Activated naive CD8-positive, alpha-beta T cell treated with anti-CD3 and anti-CD28 coated beads, Interleukin-2, amount 50 U/mL, for 16 hours (primary cell): ENCODE results near the gene TNKS2.
A peak's percentile ranks its signal among the peaks of the same experiment; 100 is the strongest.
"Not testable (repeated sequence)": the region's sequence is repeated elsewhere in the genome, so short reads cannot be mapped to it uniquely, and the experiment has no call there.

Experiments
- DNase-seq: peaks from one replicate; pipeline ENCODE4 v3.0.0-alpha.2; 2020; ENCODE audit warnings: low read depth, low spot score

The TNKS2 gene

DNA sequence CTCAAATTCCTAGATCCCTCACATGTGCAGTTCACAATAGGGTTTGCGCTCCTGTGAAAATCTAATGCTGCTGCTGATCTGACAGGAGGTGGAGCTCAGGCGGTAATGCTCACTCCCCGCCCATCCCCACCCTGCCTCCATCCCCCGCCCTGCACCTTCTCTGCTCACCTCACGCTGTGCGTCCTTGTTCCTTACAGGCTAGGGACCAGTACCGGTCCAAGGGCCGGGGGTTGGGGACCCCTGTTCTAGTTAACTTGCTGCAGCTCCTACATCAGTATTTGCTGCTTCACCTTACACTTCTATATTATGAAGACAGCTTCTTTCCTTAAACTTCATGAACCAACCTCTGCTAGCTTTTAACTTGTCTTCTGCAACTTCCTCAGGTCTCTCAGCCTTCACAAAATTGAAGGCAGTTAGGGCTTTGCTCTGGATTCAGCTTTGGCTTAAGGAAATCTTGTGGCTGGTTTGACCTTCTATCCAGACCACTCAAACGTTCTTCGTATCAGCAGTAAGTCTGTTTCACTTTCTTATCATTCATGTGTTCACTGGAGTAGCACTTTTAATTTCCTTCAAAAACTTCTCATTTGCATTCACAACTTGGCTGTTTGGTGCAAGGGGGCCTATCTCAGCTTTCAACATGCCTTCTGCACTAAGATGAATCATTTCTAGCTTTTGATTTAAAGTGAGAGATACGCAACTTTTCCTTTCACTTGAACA is 1.7 kb upstream of the TNKS2 start:
- peak; percentile 10 for DNase-seq

DNA sequence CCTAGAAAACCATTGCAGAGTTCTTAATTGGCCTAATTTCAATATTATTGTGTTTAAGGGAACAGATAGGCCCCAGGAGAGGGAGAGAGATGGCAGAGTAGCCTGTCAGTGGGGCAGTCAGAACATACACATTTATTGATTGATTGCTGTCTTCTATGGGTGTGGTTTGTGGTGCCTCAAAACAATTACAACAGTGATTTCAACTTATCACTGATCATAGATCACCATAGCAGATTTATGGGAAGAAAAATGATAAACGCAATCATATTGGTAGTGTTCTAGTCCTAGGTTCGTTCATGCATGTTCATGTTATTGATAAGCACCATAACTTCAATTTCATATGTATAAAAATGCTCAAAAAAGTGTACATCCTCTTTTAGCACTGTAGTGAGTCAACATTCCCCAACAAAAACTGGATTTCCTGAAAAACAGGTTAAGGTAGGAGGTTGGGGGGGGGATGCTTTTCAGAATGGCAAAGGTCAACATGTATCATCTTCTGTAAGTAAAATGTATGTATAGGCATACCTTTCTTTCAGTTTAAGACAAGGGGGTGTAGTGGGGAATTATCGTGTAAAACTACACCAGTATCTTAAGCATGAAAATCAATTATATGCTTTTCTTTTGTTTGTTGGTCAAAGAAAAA is 1.1 kb upstream of the TNKS2 start:
- no peak for DNase-seq

DNA sequence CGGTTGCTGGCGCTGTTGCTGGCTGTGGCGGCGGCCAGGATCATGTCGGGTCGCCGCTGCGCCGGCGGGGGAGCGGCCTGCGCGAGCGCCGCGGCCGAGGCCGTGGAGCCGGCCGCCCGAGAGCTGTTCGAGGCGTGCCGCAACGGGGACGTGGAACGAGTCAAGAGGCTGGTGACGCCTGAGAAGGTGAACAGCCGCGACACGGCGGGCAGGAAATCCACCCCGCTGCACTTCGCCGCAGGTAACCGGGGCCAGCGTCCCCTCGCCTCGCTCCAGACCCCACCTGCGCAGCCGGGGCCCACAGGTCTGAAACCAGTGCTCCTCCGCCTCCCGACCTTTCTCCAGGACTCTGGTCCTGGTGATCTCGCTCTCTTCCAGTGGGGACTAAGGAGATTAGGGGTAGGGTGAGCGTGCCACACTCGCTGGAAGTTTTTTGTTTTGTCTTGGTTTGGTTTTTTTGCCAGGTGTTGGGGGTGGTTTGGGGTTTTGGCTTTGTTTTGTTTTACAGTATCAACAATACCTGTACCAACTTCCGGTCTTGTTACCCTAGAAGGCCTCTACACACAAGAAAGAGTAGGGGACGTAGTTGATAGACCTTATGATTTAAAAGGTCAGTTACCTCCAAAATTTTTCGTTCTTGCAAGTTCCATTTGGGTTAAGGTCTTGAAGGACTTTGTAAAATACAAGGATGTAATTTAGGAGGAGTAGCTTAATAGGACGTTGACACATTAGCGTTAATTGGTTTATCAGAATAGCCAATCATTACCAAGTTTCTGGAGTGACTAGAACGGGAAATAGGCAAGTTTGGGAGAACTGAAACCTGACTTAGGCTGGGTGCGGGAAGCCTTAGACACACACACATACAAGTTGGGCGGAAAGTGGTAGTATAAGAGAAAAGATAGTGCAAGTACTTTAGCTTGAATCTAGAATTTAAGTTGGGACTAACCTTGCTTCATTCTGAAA is 704 bp downstream of the TNKS2 start:
- DNase-seq: peak; percentile 12

DNA sequence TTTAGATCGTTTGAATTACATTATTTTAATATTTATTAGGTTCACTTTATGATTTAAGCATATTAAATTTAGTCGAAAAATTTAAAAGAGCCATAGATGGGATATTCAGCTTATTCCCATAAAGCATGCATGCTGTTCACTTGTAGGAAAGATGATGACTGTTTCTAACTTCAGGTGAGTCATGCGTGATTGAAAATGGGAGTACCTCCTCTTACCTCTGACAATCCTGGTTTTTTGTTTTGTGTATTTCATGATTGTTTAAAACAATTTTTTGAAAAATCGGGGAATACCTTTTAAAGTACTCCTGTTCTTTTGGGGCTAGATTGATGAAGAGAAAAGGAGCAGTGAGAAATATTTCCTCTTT is 1.4 kb downstream of the TNKS2 start:
- no peak for DNase-seq

DNA sequence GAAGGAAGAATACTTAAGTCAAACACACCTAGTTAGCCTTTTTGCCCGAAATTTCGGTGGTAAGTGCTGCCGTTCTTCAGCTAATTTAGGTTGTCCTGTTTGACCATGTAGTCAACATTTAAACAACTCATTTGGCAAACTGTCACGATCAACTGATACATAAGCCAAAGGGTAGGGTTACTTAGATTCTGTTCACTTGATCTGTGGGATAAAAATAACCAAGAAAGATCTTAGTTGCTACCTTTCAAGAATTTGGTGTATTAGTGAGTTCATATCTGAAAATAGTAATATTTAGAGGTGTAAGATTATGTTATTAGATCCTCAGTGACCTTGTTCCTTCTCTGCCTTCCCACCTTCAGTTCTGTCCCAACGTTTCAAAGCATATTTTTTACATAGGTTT is 2.0 kb downstream of the TNKS2 start:
- no peak for DNase-seq

DNA sequence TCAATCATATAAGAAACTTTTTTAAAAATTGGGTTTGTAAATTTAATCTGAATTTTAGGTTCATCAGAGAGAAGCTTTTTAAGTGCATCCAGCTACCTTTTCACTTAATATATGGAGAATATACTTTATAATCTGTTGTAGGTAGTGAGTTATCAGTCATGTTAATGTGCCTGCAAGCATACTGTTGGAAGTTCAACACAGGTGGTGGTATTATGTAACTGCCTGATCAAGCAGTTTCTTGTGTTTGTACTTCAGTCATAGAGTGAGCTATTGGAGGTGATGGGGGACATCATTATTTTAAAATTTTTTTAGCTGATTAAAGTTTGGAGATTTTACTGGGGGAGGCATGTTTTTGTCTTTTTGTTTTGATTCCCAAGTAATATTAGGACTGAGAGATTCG is 2.5 kb downstream of the TNKS2 start:
- DNase-seq: no peak

DNA sequence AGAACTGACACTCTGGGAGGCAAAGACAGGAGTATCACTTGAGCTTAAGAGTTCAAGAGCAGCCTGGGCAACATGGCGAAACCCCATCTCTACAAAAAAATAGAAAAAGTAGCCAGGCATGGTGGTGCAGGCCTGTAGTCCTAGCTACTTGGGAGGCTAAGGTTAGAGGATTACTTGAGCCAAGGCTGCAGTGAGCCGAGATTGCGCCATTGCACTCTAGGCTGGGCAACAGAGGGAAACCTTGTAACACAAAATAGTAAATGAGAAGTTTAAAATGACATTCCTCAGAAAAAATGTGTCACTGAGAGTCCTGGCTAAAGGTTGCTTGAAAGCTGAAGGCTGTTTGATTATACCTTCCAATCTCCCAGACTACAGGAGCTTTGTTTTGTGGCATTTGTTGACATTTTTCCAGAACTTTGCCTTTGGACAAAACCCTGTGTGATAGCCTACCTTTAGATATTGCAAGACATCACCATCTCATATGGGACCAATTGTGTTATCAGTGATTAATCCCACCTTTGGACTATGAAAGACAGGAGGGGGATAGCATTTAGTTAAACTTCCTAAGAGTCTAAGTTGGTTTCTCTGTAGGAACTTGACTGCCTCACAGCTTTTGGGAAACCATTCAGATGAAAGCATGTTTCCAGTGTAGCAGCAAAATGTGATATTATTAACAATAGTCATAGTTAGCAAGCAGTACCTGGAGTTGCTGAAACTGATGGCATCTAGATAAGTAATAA is 5.3 kb downstream of the TNKS2 start:
- no peak for DNase-seq

DNA sequence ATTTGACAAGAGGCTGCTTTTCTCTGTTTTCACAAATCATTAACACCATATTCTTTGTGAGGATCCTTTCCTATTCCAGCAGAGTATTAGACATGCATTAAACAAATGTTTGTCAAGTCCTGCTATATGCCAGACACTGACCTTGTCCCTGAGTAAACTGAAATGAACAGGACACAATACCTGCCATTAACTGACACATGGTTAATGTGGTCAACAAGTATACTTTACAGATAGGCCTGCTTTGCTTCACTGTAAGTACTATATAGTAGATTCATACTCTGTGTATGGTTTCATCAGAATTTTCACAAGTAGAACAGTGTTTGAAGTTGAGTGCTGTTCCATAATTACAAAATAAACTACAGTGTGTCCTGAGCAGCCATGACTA is 5.9 kb downstream of the TNKS2 start:
- no peak for DNase-seq

DNA sequence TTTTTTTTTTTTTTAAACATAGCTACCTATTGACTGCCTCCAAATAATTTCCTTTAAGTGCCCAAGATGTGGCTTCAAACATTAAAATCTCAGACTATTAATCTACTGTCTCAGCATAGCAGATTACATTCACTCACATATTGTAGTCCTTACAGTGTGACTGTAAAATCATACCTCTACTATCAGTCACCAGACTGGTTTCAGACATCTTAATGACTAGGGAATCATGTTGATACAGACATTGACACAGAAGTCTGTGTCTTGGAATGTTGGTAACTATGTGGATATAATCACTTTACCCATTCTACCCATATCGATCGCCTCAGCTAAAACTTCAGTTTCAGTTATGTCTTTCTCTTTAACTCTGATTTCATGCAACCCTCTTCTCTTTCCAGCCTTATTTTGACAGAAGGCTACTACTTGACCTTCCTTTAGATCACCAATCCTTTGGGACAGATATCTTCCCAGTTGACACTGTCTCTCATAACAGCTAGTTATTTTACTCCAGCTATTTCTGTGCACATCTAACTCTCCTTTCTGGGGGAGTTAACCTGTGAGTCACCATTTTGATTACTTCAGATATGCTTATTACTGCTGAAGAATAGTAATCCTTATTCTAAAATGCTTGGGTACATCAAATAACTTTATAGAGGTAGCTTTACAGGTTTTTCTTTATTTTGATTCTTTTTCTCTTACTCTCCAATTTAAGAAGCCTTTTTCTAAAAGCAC is 7.0 kb downstream of the TNKS2 start:
- DNase-seq: no peak

DNA sequence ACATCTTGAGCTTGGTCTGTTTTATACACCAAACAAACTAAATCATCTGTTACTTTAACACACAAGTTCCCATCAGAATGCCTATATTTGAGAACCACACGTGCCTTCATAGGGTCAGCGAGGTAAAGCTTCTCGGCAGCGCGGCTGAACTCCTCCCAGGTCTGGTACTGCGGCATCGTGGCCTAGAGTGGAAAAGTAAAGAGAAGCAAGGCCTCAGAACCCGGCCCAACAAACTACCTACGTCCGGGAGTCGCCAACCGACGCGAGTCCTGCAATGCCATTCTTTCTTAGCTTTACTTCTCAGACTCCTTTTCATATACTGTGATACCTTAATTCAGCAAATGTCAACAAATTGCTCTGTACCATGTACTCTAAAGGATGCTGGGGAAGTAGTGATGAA is 9.0 kb downstream of the TNKS2 start:
- DNase-seq: not testable (repeated sequence)

DNA sequence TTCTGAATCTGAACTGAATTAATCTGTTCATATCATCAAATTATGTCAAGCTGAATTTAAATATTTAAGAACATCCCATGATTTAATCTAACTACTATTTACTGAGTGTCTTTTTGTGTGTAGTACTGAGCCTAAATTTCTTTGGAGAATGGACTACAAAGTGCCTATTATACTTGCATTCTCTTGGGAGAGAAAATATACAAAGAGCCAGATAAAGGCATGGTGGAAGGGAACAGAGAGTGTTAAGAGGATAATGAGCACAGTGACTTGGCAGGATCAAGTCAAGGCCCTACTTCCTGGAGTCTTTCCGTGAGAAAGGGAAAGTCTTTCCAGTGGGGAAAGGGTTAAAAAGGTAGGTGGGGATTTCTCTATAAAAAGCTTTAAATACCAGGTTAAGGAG is 15.0 kb downstream of the TNKS2 start:
- no peak for DNase-seq

DNA sequence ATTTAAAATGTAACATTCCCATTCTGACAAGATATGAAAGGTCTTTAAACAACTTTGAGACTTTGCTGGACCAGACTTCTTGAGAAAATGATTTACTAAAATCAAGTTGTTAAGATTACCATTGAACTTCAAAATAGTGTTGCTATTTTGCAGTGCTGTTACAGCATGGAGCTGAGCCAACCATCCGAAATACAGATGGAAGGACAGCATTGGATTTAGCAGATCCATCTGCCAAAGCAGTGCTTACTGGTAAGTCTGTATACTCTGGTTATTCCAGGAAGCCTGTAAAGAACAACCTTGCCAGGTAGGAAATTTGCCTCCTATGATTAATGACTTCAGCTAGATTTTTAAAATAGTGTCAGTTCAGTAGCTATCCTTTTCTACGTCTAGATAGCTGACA is 18.8 kb downstream of the TNKS2 start:
- no peak for DNase-seq

DNA sequence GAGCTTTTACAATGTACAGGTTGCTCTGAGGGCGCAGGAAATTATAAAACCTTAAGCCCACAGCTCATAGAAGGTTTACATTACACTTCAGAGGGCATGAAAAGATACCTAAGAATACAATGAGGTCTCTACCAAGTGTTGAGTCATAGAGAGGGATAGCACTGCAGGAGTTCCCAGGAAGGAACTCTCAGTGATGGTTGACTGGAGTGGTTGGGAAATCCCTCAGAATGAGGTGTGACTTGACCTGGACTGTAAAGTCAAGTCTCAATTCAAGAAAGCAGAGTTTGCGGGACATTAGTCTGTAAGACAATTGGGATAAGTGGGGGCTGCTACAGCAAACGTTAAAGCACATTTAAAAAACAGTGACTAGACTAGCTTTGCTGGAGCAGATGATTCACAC is 21.9 kb downstream of the TNKS2 start:
- no peak for DNase-seq

DNA sequence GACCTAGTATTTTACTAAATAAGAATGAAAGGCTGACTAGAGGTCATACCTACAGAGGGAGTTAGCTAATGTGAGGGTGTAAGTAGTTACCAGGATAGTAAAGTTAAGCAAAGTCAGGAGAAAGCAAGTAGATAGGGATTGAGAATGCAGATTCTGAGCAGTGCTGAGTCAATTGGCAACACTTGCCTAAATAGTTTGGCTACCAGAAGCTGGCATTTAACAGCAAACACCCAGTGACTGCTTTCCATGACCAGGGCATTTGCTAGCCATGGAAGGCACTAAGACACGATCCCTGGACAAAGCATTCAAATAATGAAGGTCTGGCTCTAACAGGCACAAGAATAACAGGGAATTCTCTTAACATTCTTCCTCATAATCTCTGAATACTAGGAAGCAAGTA is 25.9 kb downstream of the TNKS2 start:
- DNase-seq: no peak

DNA sequence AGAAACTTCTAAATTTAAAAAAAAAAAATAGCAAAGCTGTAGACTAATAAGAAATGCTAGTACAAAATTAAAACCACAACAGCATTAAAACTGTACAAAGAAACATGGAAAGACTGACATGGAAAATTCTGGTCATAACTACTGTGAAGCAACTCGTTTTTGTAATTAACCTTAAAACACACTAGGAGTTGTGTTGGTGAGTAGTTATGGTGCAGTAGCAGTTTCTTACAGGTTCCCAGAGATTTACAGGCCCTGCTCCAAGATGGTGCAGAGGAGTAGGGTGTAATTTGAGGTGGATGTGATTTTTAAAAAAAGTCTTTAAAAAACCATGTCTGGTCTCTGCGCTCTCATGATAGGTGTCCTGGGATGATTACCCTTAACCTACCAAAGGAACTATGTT is 31.0 kb downstream of the TNKS2 start:
- DNase-seq: no peak

DNA sequence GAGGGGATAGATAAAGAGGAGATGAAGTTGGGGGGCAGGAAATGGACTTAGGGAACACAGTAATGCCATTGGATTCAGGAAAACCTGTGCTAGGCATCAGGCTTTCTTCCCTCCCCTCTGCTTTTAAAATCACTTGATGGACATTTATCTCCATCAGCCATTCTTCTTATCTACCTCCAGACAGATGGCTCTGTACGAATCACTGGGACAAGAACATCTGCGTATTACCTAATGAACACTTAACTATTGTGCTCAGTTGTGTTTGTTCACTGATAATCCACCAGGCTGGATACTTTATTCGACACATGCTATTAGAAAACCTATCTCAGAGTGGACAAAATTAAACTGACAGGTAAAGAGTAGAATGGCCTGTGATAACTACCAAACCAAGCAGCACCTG is 40.0 kb downstream of the TNKS2 start:
- no peak for DNase-seq

DNA sequence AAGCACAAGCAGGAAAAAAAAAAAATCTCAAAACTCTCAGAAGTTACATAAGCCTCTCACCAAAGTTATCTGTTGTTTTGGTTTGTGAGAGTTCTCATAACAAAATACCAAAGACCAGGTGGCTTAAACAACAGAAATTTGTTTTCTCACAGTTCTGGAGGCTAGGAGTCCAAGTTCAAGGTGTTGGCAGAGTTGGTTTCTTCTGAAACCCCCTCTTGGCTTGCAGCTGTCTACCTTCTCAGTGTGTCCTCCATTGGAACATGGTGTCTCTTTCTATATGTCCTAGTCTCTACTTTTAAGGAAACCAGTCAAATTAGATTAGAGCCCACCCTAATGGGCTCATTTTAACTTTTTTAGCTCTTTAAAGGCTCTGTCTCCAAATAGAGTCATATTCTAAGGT is 44.9 kb downstream of the TNKS2 start:
- no peak for DNase-seq

DNA sequence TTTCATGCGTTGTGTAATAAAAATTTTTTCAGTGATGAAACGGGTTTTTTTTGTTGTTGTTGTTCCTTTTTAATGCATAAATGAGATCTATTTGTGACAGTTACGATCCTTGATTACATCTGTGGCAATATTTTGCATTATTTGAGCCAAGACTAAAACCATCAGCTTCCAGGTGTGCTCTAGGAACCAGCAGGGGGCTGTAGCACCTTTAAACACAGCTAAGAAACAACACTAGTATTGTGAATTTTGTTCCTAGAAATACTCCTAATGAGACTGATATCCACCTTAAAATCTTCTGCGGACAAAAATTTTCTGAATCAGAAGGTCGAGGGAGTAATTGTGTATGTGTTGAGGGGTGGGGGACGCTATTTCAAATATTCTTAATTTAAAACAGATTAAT is 58.4 kb downstream of the TNKS2 start:
- DNase-seq: no peak

DNA sequence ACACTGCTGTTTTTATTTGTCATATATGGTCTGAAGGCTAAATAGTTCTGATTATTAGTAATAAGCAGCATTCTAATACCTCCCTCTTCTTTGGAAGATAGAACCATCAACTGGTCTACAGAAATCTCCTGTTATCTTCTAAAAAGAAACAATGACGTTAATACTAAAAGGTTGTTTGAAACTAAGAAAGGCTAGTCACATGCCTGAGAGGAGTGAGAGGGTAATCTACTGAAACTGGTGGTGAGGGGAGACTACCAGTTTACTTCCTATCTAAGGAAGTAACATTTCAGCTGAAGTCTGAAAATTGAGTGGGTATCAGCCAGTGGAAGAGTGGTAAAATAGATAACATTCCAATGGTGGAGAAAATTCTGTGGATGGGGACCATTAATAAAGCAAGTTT is 62.7 kb downstream of the TNKS2 start:
- no peak for DNase-seq

DNA sequence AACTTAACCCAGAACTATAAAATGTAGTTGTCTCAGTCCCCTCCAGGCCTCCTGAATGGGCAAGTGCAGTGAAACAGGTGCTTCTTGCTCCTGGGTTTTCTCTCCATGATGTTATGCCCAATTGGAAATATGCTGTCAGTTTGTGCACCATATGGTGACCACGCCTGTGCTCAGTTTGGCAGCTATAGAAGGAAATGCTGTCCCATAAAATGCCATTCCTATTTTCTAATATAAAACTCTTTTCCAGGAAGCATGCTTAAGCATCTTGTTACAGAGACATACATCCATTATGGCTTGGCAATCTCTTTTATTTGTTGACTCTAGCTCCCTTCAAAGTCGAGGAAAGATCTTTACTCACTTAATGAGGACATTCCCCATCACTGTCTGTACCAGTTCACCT is 65.9 kb downstream of the TNKS2 start:
- no peak for DNase-seq

DNA sequence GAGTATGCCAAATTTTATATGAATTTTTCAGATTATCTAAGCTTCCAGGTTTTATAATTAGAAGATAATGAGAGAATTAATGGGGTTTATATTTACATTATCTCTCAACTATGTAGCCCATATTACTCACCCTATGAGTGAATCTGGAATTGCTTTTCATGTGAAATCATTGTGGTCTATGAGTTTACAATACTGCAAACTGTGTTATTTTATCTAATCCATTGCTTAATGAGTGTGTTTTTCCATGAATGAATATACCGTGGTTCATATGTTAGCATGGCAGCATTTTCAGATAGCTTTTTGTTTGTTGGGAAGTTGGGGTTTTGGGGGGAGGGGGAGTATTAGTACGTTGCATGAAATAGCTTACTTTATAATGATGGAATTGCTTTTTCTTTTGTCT is 66.5 kb downstream of the TNKS2 start:
- no peak for DNase-seq
